OCI-LY7 (cell line): ENCODE measurements around the gene MYBBP1A.

Experiments
- CTCF ChIP-seq: fragments of 200-600 bp; sonication (generic); conservative IDR thresholded peaks from 2 replicates; pipeline ENCODE4 v1.5.1; 2014; ENCODE audit warnings: mild to moderate bottlenecking, antibody characterized with exemption, low read length, moderate library complexity, mixed read lengths
- EZH2phosphoT487 ChIP-seq: fragments of 200-600 bp; sonication (generic); IDR thresholded peaks from 2 replicates; pipeline ENCODE4 v1.6.1; 2018; ENCODE audit warnings: low read depth, borderline replicate concordance, mild to moderate bottlenecking, mixed run types, antibody characterized with exemption, low read length, moderate library complexity, mixed read lengths

- no peak for TF ChIP-seq CTCF
- no peak for TF ChIP-seq EZH2phosphoT487
Observed at GRCh38 chr17:4542726-4543191, 12.4 kb downstream of the MYBBP1A start.
